Osteocyte (in vitro differentiated cells): Measurements from ENCODE around the gene WBP4. TPM values are rescaled to one million over a fixed set of nuclear protein-coding genes. Genes with fewer than 3 reads are reported as not detected.
A peak's percentile ranks its signal among the peaks of the same experiment; 100 is the strongest.
"Not testable (repeated sequence)": the region's sequence is repeated elsewhere in the genome, so short reads cannot be mapped to it uniquely, and the experiment has no call there.

Experiments
- DNase-seq: peaks from one replicate; pipeline ENCODE4 v3.0.0; 2021; ENCODE audit warnings: mixed read lengths; ENCODE audit not compliant: unreplicated experiment; ENCODE audit errors: extremely low spot score
- H3K27ac Mint-ChIP-seq: one replicate; pipeline ENCODE4 v1.8.0; 2021; ENCODE audit warnings: mild to moderate bottlenecking, mixed read lengths; ENCODE audit not compliant: unreplicated experiment
- H3K27me3 Mint-ChIP-seq: one replicate; pipeline ENCODE4 v1.8.0; 2021; ENCODE audit warnings: mixed read lengths; ENCODE audit not compliant: unreplicated experiment
- H3K36me3 Mint-ChIP-seq: one replicate; pipeline ENCODE4 v1.8.0; 2021; ENCODE audit warnings: mixed read lengths; ENCODE audit not compliant: unreplicated experiment
- H3K4me1 Mint-ChIP-seq: one replicate; pipeline ENCODE4 v1.8.0; 2021; ENCODE audit warnings: mixed read lengths; ENCODE audit not compliant: unreplicated experiment
- H3K4me3 Mint-ChIP-seq: one replicate; pipeline ENCODE4 v1.8.0; 2021; ENCODE audit warnings: mild to moderate bottlenecking, moderate library complexity, mixed read lengths; ENCODE audit not compliant: unreplicated experiment
- H3K9me3 Mint-ChIP-seq: one replicate; pipeline ENCODE4 v1.8.0; 2021; ENCODE audit warnings: mixed read lengths; ENCODE audit not compliant: unreplicated experiment
- CTCF ChIP-seq: fragments of 200-600 bp; sonication (generic); IDR thresholded peaks from 2 replicates; pipeline ENCODE4 v1.5.0; 2021; ENCODE audit warnings: antibody characterized with exemption, mild to moderate bottlenecking, moderate library complexity
- microRNA-seq: library from miRNA; unstranded; fragments of <30 nt; microRNA quantifications from one replicate; pipeline ENCODE4 v1.1.0, GENCODE V29; 2020; ENCODE audit not compliant: unreplicated experiment
- total RNA-seq: library from RNA; stranded (reverse); gene quantifications from 2 replicates; pipeline ENCODE4 v1.2.1, GENCODE V29; 2021

WBP4 gene
- total RNA-seq, 1 donor from 2014 or later, result 6.9 TPM

DNA sequence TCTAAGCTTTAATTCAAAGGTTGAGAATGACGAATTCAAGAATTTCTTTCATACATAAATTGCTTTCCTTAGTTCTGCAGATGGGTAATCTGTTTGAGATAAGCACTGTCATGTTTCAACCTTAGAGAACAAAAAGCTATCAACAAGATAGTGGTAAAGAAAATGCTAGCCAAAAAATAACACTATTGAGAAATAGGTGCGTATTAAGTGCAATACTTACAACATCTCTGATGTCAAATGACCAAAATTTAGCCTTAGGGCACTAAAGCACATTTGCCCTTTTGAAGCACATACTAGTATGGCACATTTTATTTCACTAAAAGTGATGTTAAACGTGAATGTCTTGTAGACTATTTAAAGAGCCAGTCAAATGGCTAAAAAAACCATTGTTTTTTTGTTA is 66.4 kb downstream of the WBP4 start:
- Mint-ChIP-seq H3K27me3 (no peaks in the 10 kb centered on the region), H3K4me3 (no peak overlapping the region), H3K27ac (no peak overlapping the region), H3K9me3 (no peaks in the 10 kb centered on the region), H3K36me3 (peaks cover 15% of the 10 kb centered on the region), H3K4me1 (peaks cover 32% of the 10 kb centered on the region)
- DNase-seq, result no peak
- TF ChIP-seq CTCF, result no peak

DNA sequence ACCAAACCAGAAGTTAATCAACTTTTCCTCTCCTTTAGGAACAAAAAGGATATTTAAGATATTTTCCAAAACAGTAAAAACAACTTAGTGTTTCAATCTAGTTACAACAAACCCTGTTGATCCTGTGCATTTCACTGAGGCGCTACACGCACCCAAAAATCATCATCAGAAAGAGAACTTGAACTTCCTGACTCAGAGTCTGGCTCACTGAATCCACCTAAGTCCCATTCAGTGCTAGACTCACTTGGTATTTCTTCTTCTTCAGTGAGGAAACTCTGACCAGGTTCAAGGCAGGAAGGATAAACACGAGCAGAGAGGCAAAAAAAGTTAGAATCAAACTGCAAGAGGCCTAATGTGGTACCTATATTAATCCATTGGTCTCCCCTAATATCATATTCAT is 69.0 kb downstream of the WBP4 start:
- H3K36me3 Mint-ChIP-seq, result peaks cover 15% of the 10 kb centered on the region
- H3K4me3 Mint-ChIP-seq, result peak overlapping the region; percentile 37
- H3K27ac Mint-ChIP-seq, result no peak overlapping the region
- DNase-seq, result no peak
- H3K27me3 Mint-ChIP-seq, result no peaks in the 10 kb centered on the region
- H3K9me3 Mint-ChIP-seq, result no peaks in the 10 kb centered on the region
- H3K4me1 Mint-ChIP-seq, result peaks cover 46% of the 10 kb centered on the region
- TF ChIP-seq CTCF, result no peak

DNA sequence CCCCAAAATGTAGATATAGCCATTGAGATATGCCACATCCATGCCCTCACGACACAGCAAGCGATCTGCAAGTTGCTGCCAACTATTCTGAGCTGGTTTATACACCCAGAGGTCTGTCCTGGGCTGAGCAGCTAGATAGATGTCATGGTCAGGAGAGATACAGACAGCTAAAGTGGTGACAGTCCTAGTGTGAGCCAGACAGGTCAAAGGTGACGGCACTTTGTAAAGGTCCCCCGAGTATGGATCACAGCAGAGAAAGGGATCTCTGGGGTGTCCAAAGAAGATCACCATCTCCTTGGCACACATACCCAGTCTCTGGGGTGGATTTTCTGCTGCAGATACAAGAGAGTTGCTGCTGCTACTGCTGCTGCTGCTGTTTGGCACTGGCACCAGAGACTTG is 69.9 kb downstream of the WBP4 start:
- H3K9me3 Mint-ChIP-seq, H3K27me3 Mint-ChIP-seq, H3K27ac Mint-ChIP-seq, DNase-seq: not testable (repeated sequence)
- Mint-ChIP-seq H3K4me3 (peak overlapping the region; percentile 91), H3K36me3 (peaks cover 13% of the 10 kb centered on the region), H3K4me1 (peaks cover 46% of the 10 kb centered on the region)

- not testable (repeated sequence) for H3K27me3 Mint-ChIP-seq, DNase-seq, H3K9me3 Mint-ChIP-seq
- Mint-ChIP-seq H3K4me3 (peak overlapping the region; percentile 91), H3K36me3 (peaks cover 11% of the 10 kb centered on the region), H3K4me1 (peaks cover 46% of the 10 kb centered on the region), H3K27ac (peak overlapping the region; percentile 95)
Measured at GRCh38 chr13:41131660-41132511, 70.6 kb downstream of the WBP4 start.

GRCh38 chr13:41132512-41133152 is 71.3 kb downstream of the WBP4 start, which contains the start of gene KBTBD6:
TSS of gene KBTBD6 (minus strand) at chr13:41132802. CDS start at chr13:41132511, 291 bp downstream.
- H3K9me3 Mint-ChIP-seq, result no peaks in the 10 kb centered on the region
- H3K27me3 Mint-ChIP-seq, result no peaks in the 10 kb centered on the region
- H3K4me1 Mint-ChIP-seq, result peaks cover 46% of the 10 kb centered on the region
- peak within 1 kb of the TSS; percentile 91 for H3K4me3 Mint-ChIP-seq
- TF ChIP-seq CTCF, result no peak
- peaks cover 11% of the 10 kb centered on the region for H3K36me3 Mint-ChIP-seq
- H3K27ac Mint-ChIP-seq, result peak within 1 kb of the TSS; percentile 95
- DNase-seq, result peak; percentile 99

Small RNA genes within 50 kb of the gene (microRNA-seq; reads per million reads assigned to microRNA genes)
- not detected for gene MIR3168

Other genes starting within 250 kb of the WBP4 start
- 52.6 and 56.8 TPM in 2 replicates for gene ELF1, start 42.2 kb upstream of the WBP4 start, total RNA-seq
- gene KBTBD6, start 71.3 kb downstream of the WBP4 start, total RNA-seq, result 9.7 and 10.5 TPM in 2 replicates
- gene KBTBD7, start 133.1 kb downstream of the WBP4 start, total RNA-seq, result 12.2 and 14.0 TPM in 2 replicates
- 9.8 and 12.9 TPM in 2 replicates for gene MTRF1, start 202.1 kb downstream of the WBP4 start, total RNA-seq
- gene NAA16, start 249.8 kb downstream of the WBP4 start, total RNA-seq, result 15.7 and 22.8 TPM in 2 replicates